AG09319 (cell line): ENCODE data around the gene MRPS18B.
A peak's percentile ranks its signal among the peaks of the same experiment; 100 is the strongest.

Experiments used
- DNase-seq: peaks from one replicate; pipeline ENCODE4 v3.0.0-alpha.2; 2010; ENCODE audit warnings: low read depth; ENCODE audit errors: extremely low read depth
- CTCF ChIP-seq: IDR thresholded peaks from 2 replicates; pipeline ENCODE4 v1.5.1; 2011; ENCODE audit warnings: low read depth, mild to moderate bottlenecking, inconsistent platforms, low read length, moderate library complexity

Gene MRPS18B

DNA sequence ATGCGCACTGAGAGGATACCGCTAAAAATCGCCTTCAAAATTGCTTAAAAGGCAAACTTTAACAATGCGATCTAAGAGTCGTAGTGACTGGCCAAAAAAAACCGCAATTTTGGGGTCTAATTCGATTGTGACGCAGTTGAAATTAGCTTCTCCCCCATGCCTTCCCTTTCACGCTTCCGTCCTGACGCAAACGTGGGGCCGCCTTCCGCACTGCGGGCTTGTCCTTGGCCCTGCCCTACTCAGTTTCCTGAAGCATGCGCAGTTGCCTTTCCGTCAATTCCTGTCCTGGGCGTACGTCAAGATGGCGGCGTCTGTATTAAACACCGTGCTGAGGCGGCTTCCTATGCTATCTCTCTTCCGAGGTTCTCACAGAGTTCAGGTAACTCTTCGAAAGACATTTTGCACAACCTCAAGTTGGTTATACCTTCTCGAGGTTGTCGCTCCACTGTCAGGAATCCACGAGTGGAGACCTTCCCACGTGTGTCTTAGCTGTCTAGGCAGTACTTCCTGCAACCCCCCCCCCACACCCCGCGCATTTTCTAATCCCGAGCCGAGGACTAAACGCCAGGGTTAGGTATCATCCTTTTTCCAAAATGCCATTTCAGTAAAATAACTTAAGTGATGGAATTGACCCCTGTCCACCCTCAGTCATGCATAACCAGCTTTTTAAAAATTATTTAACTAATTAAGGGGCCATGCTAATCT lies at the start of gene MRPS18B:
Gene MRPS18B (plus strand): TSS at position 276 of the 705 bp plus-strand sequence. CDS start 26 bp downstream, at position 302.
- peak; percentile 97 for DNase-seq
- no peak for TF ChIP-seq CTCF

DNA sequence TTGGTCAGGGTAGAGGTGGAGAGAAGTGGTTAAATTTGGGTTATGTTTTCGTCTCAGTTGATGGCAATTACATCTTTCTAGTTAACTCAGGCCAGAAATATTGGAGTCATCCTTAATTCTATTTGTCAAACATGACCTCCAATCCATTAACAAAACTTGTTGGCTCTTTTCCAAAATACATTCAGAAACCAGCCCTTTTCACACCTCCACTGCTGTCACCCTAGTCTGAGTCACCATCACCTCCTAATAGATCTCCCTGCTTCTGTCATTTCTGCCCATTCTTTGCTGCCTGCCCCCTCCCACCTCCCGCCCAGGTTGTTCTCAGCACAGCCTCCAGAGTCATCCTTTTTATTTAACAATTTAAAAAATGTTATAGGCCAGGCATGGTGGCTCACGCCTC lies 49.4 kb upstream of the MRPS18B start:
- TF ChIP-seq CTCF, result no peak
- DNase-seq, result no peak

DNA sequence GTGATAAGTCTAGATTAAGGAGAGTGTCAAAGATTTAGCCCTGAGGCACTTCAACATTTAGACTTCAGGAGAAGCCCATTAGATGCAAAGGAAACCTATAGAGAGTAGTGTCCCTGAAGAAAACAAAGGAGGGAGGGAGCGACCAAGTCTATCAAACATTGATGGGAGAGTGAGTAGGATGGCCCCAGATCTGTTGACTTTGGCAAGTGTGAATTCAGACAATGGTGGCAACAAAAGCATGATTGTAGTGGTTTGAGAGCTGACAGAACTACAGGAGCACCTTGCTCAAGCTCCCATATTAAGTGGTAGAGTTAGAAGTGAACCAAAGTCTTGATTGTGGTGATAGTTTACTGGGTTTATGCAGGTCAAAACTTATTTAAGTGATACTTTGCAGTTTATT lies 47.4 kb upstream of the MRPS18B start:
- TF ChIP-seq CTCF, result no peak
- no peak for DNase-seq

- TF ChIP-seq CTCF, result no peak
- no peak for DNase-seq
These were observed 46.9 kb upstream of the MRPS18B start for GRCh38 chr6:30570740-30571074.

DNA sequence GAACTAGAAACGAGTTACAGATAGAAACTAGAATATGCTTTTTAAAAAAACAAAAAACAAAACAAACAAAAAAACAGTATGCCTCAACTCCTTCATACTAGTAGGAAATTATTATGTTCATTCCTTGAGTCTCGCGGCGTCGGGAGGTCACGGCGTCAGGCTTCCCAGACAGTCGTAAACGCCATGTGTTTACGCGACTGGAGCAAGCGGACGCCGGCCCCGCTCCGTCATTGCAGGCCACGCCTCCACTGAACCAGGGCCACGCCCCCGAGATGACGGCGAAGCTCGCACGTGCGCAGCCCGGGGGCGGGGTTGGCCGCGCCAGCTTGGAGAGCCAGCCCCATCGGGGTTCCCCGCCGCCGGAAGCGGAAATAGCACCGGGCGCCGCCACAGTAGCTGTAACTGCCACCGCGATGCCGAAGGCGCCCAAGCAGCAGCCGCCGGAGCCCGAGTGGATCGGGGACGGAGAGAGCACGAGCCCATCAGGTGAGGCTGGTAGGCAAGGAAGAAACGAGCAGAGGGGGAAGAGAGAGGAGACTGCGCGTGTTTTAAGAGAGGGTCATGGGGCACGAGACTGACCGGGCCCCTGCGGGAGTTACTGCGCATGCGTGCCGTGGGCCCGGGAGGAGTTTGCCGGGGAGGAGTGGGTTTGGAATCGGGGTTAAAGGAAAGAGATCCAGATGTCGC lies 46.4 kb upstream of the MRPS18B start, which contains the start of gene ABCF1:
Gene ABCF1 (plus strand): TSS at position 368 of the 687 bp plus-strand sequence. CDS start 46 bp downstream, at position 414.
- DNase-seq, result peak; percentile 91
- TF ChIP-seq CTCF, result no peak

DNA sequence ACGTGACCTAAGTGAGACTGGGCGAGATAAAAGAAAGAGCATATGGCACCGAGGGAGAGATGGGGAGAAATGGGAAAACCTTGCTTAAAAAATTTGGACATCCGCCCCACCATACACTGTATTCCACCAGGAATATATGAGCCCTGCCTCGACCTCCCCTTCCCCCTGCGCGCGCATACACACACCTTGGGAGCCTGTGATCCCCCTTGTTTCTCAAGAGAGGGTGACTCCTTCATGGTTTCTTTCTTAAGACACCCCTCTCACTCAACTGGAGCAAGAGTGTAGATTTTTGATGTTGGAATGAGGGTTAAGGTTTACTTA lies 45.9 kb upstream of the MRPS18B start:
- TF ChIP-seq CTCF, result no peak
- no peak for DNase-seq

DNA sequence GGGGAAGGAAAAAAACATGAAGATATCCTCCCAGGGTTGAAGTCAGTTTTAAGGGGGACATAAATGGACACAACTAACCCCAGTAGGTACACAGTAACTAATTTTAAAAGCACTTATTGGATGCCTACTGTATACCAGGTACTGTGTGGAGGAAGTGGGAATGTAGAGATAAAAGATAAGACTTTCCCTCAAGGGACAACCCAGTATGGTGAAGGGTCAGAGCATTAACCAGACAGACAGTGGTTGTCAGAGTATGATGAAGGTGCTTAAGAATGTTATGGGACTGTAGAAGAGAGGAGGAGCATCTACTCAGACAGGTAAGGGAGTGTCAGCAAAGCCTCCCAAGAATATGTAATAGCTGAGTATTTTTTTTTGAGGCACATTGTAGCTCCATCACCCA lies 45.5 kb upstream of the MRPS18B start:
- TF ChIP-seq CTCF, result no peak
- DNase-seq, result no peak
